Measurements from ENCODE around the gene KNSTRN.

Gene KNSTRN

DNA sequence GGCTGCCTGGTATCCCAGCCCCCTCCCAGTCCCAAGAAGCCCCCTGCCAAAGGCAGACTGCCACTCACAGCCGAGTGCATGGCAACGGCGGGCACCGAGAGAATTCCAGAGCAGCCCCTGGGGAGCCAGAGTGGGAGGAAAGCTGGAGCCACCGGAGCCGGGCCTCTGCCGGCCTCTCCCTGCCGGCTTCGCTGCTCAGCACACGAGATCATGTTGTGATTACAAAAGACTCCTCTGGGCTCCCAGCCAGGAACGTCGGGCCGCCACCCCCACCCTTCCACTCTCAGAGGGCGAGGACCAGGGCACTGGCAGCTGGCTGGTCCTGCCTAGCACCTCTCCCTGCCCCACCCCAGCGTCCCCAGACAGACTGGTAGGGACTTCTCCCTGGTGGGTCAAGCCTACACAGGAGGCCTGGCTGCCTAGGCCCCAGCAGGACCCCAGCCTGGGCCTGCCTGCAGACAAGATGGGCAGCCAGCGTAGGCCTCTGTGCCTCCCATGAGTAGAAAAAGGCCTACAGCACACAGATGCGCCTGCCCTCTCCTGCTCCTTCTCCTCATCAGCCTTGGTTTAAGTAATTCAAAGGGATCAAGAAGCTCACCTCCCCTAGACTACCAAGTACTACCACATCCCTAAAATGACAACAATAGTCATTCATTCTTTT, 41.7 kb upstream of the KNSTRN start, which contains the start of gene CCDC9B:
Gene CCDC9B, minus strand, starts transcription at position 200 of the 661 bp plus-strand sequence. Its CDS starts 120 bp downstream, at position 80.
- peak; percentile 80 to 83 for DNase-seq
- TF ChIP-seq POLR2A (IDR thresholded peaks at IDR 0.05; ENCODE audit: low read length) (no peak), GATA1 (IDR thresholded peaks at IDR 0.05; ENCODE audit: low read depth, low read length) (no peak)

DNA sequence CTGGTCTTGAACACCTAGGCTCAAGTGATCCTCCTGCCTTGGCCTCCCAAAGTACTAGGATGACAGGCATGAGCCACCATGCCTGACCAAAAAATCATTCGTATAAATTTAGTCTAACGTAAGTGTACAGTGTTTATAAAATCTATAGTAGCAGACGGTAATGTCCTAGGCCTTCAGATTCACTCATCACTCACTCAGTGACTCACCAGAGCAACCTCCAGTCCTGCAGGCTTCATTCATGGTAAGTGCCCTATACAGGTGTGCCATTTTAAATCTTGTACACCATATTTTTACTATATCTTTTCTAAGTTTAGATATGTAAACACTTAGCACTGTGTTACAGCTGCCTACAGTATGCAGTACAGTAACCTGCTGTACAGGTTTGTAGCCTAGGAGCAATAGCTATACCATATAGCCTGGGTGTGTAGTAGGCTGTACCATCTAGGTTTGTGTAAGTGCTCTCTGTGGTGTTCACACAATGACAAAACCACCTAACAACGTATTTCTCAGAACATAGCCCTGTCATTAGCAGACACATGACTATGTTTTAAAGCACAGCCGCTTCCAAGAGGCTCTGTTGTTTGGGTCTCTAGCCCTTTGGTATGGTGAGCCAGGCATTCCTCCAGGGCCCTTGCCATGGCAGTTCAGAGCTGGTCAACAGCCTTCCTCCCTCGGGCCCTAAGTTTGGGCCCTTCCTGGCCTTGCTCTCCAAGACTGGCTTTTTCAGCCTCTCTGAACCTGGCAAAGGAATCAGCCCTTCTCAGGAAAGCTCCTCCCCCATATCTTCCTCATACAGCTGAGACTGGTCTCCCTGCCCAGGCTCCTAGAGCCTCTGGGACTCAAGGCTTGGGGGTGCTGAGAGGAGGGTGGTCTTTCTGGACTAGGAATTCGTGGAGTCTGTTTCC, 39.9 kb upstream of the KNSTRN start:
- TF ChIP-seq GATA1 (IDR thresholded peaks at IDR 0.05; ENCODE audit: low read depth, low read length): no peak
- no peak for TF ChIP-seq POLR2A (IDR thresholded peaks at IDR 0.05; ENCODE audit: low read length)
- DNase-seq: no peak

DNA sequence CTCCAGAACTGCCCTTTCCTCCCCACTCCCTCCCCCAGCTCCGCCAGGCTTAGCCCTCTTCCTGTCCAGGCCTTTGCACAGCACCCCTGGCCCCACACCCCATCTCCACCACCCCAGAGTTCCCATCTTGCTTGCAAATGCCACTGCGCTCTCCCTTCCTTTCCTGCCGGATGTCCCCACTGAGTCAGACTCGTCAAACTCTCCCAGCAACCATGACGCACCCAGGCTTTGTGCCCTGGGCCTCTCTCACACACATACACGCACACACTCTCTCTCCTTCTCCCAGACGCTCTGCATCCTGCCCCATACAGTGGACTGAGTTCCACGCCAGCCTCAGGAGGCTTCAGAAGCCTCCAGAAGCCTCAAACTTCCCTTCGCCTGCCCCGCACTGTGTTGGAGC, 39.0 kb upstream of the KNSTRN start:
- DNase-seq: no peak
- TF ChIP-seq GATA1 (IDR thresholded peaks at IDR 0.05; ENCODE audit: low read depth, low read length): no peak
- no peak for TF ChIP-seq POLR2A (IDR thresholded peaks at IDR 0.05; ENCODE audit: low read length)

DNA sequence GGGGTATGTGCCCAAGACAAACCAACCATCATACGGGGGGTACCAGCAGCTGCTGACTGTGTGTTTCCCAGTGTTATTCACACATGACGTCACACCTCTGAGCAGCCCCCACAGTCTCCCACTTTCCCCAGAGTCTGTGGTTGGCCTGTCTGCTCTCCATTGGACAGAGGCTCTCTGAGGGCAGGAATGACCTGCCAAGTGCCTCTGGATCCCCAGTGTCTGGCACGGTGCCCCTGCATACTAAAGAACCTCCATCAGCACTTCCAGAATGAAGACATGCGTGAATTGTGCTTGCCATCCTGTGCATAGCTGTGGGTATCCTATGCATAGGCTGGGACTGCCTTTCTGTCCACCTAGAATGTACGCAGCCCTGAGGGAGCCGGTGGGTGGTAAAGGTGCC, 38.3 kb upstream of the KNSTRN start:
- TF ChIP-seq POLR2A (IDR thresholded peaks at IDR 0.05; ENCODE audit: low read length) (no peak), GATA1 (IDR thresholded peaks at IDR 0.05; ENCODE audit: low read depth, low read length) (no peak)

DNA sequence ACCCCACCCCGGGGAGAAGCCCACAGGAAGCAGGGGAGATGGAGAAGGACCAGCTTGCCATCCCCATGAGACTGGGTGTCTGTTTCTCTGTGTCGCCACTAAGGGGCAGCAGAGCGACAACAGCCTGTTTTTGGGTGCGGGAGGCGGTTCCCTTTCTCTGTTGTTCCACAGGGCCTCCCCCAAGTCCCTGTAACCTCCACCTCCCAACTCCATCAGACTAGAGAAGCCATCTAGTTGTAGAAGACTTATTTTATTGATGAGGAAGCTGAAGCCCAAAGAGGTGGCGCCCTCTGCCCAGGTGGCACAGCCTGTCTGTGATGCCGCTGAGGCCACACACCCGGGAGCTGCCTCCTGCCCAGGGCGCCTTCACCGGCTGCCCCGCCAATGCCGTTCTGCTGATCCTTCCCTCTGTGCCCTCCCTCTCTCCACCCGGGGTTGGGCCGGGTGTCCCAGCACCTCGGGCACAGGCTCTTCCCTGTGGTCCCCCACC, 37.8 kb upstream of the KNSTRN start:
- TF ChIP-seq GATA1 (IDR thresholded peaks at IDR 0.05; ENCODE audit: low read depth, low read length): no peak
- no peak for TF ChIP-seq POLR2A (IDR thresholded peaks at IDR 0.05; ENCODE audit: low read length)
- peak; percentile 66 to 75 for DNase-seq

More for the DNA sequence above, 38.3 kb upstream of the KNSTRN start:
- no peak for DNase-seq

DNA sequence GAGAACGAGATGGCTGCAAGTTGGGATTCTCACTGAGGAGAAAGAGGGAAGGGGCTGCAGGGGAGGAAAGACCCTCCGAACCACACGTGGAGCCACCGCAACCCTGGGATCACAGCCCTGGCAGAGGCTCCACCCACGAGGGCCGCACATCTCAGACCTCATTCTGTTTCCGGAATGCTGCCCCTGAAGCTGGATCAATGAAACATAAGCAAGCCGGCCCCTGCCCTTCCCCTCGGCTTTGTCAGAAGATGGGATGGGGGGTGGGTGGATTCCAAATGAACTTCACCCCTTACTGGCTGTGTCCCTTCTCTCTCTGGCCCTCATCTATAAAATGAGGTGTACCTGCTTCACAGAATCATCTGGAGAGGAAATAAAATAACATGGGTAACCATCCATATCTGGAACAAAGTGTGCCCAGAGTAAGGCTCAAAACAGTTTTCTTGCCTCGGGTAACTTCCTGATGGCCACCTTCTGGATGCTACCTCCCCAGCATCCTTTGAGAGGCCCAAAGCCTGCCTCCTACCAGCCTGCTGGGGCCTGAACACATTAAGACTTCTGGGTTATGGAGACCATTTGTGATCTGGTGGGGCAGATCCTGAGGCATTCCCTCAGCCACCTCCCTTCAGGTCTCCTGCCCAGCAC, 37.2 kb upstream of the KNSTRN start:
- DNase-seq: no peak
- TF ChIP-seq GATA1 (IDR thresholded peaks at IDR 0.05; ENCODE audit: low read depth, low read length) (no peak), POLR2A (IDR thresholded peaks at IDR 0.05; ENCODE audit: low read length) (no peak)

DNA sequence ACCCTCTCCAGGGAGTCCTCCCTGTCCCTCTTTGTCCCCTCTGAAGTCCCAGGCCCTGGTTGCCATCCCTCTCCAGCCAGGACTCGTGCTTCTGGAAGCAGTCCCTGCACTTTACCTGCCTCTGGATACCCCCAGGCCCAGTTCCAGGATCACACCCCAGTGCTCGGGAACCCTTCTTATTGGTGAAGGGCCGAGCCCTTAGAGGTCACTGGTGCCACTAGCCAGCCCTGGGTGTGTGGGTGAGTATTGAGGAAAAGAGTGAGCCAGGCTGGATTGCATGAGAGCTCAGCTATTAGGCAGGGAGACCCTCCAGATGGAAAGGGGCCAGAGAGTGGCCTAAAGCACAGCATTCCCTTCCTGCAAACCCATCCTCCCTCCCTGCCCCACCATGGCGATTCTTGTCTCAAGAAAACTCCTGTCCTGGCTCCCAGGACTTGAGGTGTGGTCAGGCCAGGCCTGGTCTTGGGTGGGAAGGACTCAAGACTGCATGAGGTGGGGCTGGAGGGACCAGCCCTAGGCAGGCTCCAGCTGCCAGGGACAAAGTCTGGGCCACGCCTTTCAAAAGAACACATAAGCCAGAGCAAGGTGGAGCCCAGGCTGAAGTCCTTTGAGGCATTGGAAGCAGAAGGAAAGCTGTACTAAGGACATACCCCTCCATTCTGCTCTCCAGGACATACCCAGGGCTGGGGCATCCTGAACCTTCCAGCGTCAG, 36.5 kb upstream of the KNSTRN start:
- no peak for DNase-seq
- no peak for TF ChIP-seq GATA1 (IDR thresholded peaks at IDR 0.05; ENCODE audit: low read depth, low read length)
- no peak for TF ChIP-seq POLR2A (IDR thresholded peaks at IDR 0.05; ENCODE audit: low read length)

DNA sequence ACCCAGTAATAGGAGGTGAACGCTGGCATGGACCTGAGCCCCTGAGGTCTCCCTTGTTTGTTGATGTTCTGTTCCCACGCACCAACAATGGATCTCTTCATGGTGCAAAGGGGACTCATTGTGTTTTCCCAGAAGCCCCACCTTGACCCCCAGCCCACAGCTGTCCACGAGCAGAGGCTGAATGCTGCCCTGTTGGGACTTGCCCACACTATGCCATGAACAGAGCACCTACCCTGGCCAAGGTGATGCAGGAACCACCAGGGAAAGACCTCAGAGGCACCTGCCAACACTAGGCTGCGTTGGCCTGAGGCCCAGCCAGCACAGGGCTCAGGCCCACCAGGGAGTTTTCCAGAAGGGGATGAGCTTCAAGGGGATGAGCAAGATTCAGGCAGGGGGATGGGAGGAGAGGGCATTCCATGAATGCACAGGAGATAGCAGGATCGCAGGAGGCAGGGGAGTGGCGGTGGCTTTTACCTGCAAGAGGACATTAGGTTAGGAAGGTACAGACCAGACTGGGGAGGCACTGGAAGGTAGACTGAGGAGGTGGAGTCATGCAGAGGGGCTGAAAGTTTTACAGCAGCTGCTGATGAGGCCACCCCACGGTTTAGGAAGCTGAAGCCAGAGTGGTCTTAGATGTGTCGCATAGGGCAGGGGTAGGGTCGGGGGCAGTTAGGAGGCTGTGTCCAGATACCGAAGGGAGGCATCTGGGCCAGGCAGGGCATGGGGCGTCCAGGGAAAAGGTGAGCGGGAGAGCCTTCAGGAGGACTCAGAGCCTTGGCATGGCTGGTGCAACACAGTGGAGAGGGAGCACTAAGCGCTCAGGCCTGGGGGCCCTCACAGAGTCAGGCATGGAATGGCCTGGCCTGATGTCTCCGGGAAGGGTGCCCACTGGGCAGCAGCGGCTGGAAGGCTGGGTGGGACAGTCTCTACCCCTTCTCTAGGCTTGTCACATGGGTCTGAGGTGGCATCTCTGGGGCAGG, 35.7 kb upstream of the KNSTRN start:
- no peak for TF ChIP-seq GATA1 (IDR thresholded peaks at IDR 0.05; ENCODE audit: low read depth, low read length)
- no peak for TF ChIP-seq POLR2A (IDR thresholded peaks at IDR 0.05; ENCODE audit: low read length)
- no peak for DNase-seq

DNA sequence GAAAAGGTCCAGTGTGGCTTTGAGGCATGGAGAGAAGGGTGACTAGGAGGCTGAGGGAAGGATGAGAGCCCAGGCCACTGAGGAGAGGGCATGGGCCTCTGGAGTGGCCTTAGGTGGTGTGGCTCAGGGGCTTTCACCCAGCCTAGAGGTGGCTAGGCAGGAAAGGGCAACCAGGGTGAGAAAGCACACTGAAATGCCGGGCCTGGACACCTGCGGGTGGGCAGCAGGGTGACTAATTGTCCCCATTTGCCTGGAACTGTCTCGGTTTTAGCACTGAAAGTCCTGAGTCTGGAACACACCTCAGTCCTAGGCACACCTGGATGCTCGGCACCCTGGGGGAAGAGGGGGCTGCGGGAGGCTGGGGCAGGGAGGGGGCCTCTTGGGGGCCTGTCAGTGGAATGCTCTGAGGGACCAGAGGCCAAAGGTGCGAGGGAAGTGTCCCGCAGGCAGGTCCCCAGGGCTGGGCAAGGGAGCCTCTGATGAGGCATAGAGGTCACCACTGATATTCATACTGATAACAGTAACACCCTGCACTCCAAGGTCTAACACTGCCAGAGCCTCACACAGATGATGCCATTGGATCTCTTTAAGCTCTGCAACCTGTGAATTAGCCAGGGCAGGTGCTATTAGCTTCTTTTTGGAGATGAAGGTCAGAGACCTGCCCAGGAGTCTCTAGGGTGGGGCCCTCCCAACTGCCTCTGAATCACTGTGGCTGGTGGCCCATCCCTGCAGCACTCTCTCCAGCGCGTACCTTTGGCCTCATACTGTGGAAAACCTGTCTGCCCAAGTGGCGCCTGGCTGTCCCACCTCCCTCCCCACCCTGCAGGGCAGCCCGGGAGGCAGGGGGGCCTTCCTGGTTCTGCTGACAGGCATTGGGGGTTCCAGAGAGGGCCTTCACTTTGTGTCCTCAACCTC, 34.7 kb upstream of the KNSTRN start:
- TF ChIP-seq POLR2A (IDR thresholded peaks at IDR 0.05; ENCODE audit: low read length): no peak
- no peak for TF ChIP-seq GATA1 (IDR thresholded peaks at IDR 0.05; ENCODE audit: low read depth, low read length)

DNA sequence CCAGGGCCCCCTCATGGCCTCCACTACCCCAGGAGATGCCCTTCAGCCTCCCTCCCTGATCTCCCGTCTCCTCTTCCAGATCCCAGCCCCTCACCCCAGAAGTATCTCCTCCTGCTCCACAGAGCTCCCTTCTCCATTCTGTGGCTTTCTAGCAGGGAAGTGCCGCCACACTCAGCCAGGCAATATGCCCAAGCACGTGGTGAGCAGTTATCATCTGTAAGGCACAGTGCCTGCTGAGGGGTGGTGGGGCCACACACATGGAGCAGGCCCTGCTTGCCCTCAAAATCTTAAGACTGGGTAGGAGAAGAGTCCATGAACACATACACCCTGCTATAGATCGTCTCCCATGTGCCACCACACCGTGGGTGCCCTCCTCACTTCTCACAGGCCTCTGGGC, 34.0 kb upstream of the KNSTRN start:
- TF ChIP-seq GATA1 (IDR thresholded peaks at IDR 0.05; ENCODE audit: low read depth, low read length): no peak
- no peak for TF ChIP-seq POLR2A (IDR thresholded peaks at IDR 0.05; ENCODE audit: low read length)
- no peak for DNase-seq

More for the DNA sequence above, 34.7 kb upstream of the KNSTRN start:
- no peak for DNase-seq

DNA sequence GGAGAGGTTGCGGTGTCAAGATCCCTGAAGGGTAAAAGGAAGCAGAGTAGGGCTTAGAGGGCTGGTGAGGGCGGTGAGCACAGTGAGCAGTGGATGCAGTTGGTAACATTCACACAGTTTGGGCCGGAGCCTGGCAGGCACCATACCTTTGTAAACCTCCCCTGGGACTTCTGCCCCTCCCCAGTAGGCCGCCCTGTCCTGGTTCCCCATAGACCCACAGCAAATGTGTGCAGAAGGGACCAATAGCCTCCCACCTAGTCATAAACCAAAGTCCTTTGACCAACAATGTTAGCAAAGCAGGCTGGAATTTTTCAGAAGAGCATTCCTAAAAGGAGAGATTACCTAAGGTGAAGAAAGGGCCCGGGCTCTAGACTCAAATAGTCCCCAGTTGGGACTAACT, 33.4 kb upstream of the KNSTRN start:
- no peak for DNase-seq
- TF ChIP-seq POLR2A (IDR thresholded peaks at IDR 0.05; ENCODE audit: low read length) (no peak), GATA1 (IDR thresholded peaks at IDR 0.05; ENCODE audit: low read depth, low read length) (no peak)
